ENCODE results near the gene UCN2.

The UCN2 gene

GRCh38 chr3:48514431-48515227 is 49.0 kb downstream of the UCN2 start:
- TF ChIP-seq CTCF (conservative IDR thresholded peaks at IDR 0.05; ENCODE audit: low read depth, low read length), result no peak
- H3K4me3 ChIP-seq (ENCODE audit: low read depth, low read length), result no peak overlapping the region
- DNase-seq (ENCODE audit: low read depth), result no peak
